Measurements from ENCODE around the gene FLT1. TPM values are rescaled to one million over a fixed set of nuclear protein-coding genes. Genes with fewer than 3 reads are reported as not detected.
A peak's percentile ranks its signal among the peaks of the same experiment; 100 is the strongest.

FLT1 gene
- total and polyA plus RNA-seq, 2 experiments from 2014 or later: 7.5 to 14.8 TPM

DNA sequence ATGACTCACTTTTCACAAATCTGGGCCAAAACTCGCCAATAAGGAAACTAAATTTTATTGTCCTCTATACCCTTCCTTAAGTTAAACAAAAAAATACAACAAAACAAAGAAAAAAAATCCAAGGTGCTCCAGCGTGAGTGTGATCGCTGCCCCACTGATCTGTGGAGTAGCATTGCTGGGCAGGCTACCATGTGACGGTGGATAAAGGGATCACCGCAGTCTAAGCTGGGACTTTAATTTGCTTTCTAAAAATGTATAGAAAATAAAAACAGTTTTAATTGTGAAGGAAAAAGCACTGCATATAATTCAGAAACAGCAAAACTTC lies 92.9 kb downstream of the FLT1 start:
- Histone ChIP-seq H3K4me1 (ENCODE audit: low read depth) (peaks cover 18% of the 10 kb centered on the region), H3K27ac (no peak overlapping the region), H3K36me3 (no peaks in the 10 kb centered on the region), H3K9me3 (ENCODE audit: low read depth) (no peaks in the 10 kb centered on the region), H3K27me3 (no peaks in the 10 kb centered on the region), H3K4me3 (no peak overlapping the region)
- TF ChIP-seq, protein P1, sequence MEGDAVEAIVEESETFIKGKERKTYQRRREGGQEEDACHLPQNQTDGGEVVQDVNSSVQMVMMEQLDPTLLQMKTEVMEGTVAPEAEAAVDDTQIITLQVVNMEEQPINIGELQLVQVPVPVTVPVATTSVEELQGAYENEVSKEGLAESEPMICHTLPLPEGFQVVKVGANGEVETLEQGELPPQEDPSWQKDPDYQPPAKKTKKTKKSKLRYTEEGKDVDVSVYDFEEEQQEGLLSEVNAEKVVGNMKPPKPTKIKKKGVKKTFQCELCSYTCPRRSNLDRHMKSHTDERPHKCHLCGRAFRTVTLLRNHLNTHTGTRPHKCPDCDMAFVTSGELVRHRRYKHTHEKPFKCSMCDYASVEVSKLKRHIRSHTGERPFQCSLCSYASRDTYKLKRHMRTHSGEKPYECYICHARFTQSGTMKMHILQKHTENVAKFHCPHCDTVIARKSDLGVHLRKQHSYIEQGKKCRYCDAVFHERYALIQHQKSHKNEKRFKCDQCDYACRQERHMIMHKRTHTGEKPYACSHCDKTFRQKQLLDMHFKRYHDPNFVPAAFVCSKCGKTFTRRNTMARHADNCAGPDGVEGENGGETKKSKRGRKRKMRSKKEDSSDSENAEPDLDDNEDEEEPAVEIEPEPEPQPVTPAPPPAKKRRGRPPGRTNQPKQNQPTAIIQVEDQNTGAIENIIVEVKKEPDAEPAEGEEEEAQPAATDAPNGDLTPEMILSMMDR (IDR thresholded peaks at IDR 0.05; ENCODE audit: low read depth, low read length): no peak
- DNase-seq (ENCODE audit: low read depth in 1 of 2, low spot score in 1 of 2): no peak

DNA sequence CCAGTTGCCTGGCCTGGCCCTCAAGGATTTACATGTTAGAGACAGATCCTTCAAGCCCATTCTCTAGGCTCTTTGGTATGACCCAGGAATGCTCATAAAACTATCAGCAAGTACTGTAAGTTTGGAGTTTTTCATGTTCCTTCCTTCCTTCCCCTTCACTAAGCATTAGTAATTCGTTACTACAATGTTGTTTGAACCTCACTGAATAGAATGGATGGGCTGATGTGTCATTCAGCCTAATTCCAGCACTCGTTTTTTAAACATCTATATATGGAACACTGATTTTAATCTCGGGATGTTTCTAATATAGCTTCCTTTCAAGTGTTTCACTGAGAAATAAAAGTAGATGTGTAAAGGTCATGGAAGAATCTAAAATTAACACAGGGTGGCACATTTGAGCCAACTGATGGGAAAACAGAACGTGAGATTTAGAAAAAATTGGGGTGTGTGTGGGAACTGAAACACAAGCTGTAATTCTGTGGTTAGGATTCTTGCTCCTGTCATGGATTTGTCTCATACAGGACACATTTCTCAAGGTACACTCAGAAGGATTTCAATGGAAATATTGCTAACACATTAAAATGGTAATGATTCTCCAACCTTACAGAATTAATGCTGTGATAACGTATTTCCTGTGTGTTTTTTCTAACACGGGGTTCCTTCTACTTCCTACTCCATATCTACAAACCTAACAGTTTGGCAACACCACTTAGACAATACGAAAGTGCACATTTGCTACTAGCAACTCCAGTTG lies 93.4 kb downstream of the FLT1 start:
- no peaks in the 10 kb centered on the region for H3K27me3 ChIP-seq
- H3K4me1 ChIP-seq (ENCODE audit: low read depth): peaks cover 12% of the 10 kb centered on the region
- peak in 1 of 2 donors; percentile 89 for DNase-seq (ENCODE audit: low read depth in 1 of 2, low spot score in 1 of 2)
- H3K36me3 ChIP-seq: no peaks in the 10 kb centered on the region
- TF ChIP-seq, protein P1 (IDR thresholded peaks at IDR 0.05; ENCODE audit: low read depth, low read length): no peak
- H3K9me3 ChIP-seq (ENCODE audit: low read depth): no peaks in the 10 kb centered on the region
- no peak overlapping the region for H3K4me3 ChIP-seq
- no peak overlapping the region for H3K27ac ChIP-seq

DNA sequence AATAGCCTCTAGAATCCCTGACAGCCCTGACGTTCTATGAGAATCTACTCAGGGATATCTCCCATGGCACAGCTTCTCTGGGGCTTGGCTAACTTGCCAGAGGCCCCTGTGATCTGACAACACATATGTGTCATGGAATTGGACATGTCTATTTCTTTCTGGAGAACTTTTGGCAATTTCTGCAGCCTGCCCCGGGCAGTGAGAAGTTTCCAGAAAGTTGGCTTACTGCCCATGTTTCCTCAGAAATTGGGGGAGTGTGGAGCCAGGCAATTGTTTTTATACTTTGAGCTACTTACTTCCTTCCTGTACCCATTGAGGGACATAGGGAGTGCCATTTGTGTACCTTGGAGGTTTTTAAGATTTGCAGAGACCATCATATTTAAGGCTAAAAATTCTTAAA lies 98.9 kb downstream of the FLT1 start:
- Histone ChIP-seq H3K27ac (no peak overlapping the region), H3K9me3 (ENCODE audit: low read depth) (no peaks in the 10 kb centered on the region), H3K27me3 (no peaks in the 10 kb centered on the region), H3K36me3 (no peaks in the 10 kb centered on the region), H3K4me1 (ENCODE audit: low read depth) (peaks cover 11% of the 10 kb centered on the region), H3K4me3 (no peak overlapping the region)
- peak in 1 of 2 donors; percentile 35 for DNase-seq (ENCODE audit: low read depth in 1 of 2, low spot score in 1 of 2)
- TF ChIP-seq, protein P1 (IDR thresholded peaks at IDR 0.05; ENCODE audit: low read depth, low read length): no peak

DNA sequence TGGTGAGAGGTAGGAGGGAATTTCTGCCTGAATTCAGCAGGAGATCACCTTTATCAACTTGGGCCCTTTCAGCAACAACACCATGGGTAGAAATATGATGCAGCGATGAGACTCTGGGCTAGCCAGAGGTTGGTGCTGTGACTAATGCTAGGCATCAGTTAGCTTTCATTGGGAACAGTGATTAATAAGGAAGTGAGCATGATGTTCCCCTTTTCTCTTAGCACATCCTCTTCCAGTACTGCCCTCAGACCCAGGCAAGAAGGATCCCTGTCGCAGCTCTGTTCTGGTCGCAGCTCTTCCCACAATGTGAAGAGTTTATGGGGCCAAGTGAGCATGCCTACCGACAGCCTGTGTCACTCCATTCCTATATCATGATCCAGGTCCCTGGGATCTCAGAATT lies 100.5 kb downstream of the FLT1 start:
- TF ChIP-seq, protein P1 (IDR thresholded peaks at IDR 0.05; ENCODE audit: low read depth, low read length): no peak
- no peak overlapping the region for H3K4me3 ChIP-seq
- H3K27ac ChIP-seq: no peak overlapping the region
- no peaks in the 10 kb centered on the region for H3K36me3 ChIP-seq
- no peaks in the 10 kb centered on the region for H3K9me3 ChIP-seq (ENCODE audit: low read depth)
- no peak for DNase-seq (ENCODE audit: low read depth in 1 of 2, low spot score in 1 of 2)
- H3K27me3 ChIP-seq: no peaks in the 10 kb centered on the region
- peaks cover 9% of the 10 kb centered on the region for H3K4me1 ChIP-seq (ENCODE audit: low read depth)

DNA sequence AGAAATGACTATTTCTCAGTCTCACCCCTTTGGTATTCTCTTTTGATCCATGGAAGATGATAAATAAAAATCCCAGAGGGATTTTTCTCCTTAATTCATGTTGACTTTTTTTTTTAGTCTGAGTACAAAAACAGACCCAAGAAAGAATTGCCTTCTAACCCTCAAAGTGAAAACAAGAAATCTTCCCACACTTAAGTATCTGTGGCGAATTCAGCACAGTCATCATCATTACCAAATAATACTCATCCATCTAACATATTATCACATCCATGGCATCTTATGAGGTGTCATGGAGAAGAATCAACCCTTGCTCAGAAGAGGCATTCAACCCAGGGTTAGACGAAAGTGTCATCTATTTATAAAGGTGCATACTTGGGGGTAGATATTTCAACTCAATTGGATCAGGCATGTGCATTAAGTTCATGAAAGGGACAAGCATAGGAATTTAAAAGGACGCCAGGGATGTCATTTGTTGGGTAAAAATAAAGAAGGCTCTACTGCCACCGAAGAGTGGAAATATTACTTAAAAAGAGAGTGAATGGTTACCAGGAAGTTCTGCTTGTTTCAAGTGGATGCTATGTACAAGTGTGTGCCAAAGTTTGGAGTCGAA lies 101.9 kb downstream of the FLT1 start:
- Histone ChIP-seq H3K9me3 (ENCODE audit: low read depth) (no peaks in the 10 kb centered on the region), H3K36me3 (no peaks in the 10 kb centered on the region), H3K27me3 (no peaks in the 10 kb centered on the region), H3K27ac (no peak overlapping the region), H3K4me3 (no peak overlapping the region), H3K4me1 (ENCODE audit: low read depth) (peaks cover 9% of the 10 kb centered on the region)
- TF ChIP-seq, protein P1 (IDR thresholded peaks at IDR 0.05; ENCODE audit: low read depth, low read length): no peak
- DNase-seq (ENCODE audit: low read depth in 1 of 2, low spot score in 1 of 2): no peak

Data from cardiac muscle cell (in vitro differentiated cells and primary cell).